Heart left ventricle (tissue), 13 donors: Measurements from ENCODE around the gene PSEN1.

ENCODE experiments used
- CTCF ChIP-seq, 12 donors: fragments of 200-600 bp; sonication (generic) in 4 of 12; IDR thresholded peaks; one replicate each; pipeline versions ENCODE4 v1.5.0 to v1.8.0; 2018 to 2022; ENCODE audit warnings: antibody characterized with exemption in 12 of 12, mild to moderate bottlenecking in 5 of 12
- POLR2A ChIP-seq, 2 donors: fragments of 450-650 bp; IDR thresholded peaks; one replicate each; pipeline ENCODE4 v1.6.1; 2017; ENCODE audit warnings: antibody characterized with exemption in 2 of 2, mild to moderate bottlenecking in 2 of 2, moderate library complexity in 2 of 2
- donor health status: ischemic (EF 13 %, LVEDD 7.1; RV severe dilation, severe dysfunction).
- donor health status: DM: no; HTN: yes; CAD: no.
- donor health status: DM: no; HTN: no; CAD: no.
- donor health status: ischemic (EF 25% LVEDD 6.9; RV normal size, moderate dysfunction).
- donor health status: ischemic (EF 25% LVEDD 5.7; RV mildly dilated, moderate dysfunction).
- donor health status: ischemic (EF 35%, LVEDD 5.7; RV mildly dilated, moderate dysfunction).
- donor health status: nonischemic (EF 11% LVEDD 7.7; RV severe dilation, severe dysfunction).
- donor health status: DM: yes; HTN: yes; CAD: no.
- donor health status: PGD.
- donor health status: ischemic (EF 29% LVEDD 5.4; RV normal size, mild dysfunction).
- donor health status: nonischemic (EF 23%, LVEDD 6.1; RV moderate dilation, normal function).

GRCh38 chr14:73232984-73233383, 96.7 kb downstream of the PSEN1 start:
- TF ChIP-seq CTCF (IDR thresholded peaks at IDR 0.05) (no peak), POLR2A (IDR thresholded peaks at IDR 0.05) (no peak)
